A549 (cell line): ENCODE measurements around the gene PINK1.

Source experiments
- CBX2 ChIP-seq: fragments of 200-600 bp; sonication (generic); IDR thresholded peaks from 2 replicates; pipeline ENCODE4 v1.6.1; 2016; ENCODE audit warnings: low read depth, mild to moderate bottlenecking, borderline replicate concordance
- EP300 ChIP-seq, 2 experiments: fragments of >200 bp; sonication (Bioruptor Twin); formaldehyde crosslinking; IDR thresholded peaks; 2 replicates in 1 of 2; 3 replicates in 1 of 2; pipeline ENCODE4 v1.6.1; 2016 to 2017
- SMC3 ChIP-seq: fragments of >200 bp; sonication (Bioruptor Twin); formaldehyde crosslinking; IDR thresholded peaks from 3 replicates; pipeline ENCODE4 v1.6.1; 2018; ENCODE audit warnings: inconsistent platforms
- USF2 ChIP-seq: fragments of 450-650 bp; IDR thresholded peaks from 2 replicates; pipeline ENCODE4 v1.6.1; 2014; ENCODE audit warnings: antibody characterized with exemption

DNA sequence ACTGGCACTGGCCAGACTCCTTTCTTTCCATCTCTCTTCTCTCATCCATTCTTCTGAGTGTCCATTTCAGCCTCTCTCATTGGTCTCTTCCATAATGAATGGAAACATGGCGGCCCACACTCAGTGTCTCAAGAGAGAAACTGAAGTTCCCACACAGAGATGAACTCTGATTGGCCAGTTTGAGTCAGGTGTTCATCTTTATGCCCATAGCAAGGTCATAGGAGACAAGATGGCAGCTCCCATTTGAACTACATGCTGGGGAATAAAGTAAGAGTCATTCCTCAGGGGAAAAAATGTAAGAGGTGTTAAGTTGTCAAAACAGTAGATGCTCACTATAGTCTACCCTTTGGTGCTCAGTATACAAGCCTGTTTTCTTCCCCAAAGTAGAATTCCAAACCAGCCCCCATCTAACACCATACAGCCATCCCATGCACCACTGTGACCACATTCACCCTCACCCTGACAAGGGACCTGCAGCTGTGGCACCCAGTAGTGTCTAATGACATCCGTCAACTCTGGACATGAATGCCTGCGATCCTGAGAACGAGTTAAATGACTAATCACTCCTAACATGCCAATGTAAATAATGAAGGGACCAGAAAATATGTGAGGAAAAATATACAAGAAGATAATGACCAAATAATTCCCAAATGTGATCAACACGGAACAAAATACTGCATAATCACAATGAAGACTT, 32.0 kb upstream of the PINK1 start:
- TF ChIP-seq SMC3 (no peak), CBX2 (no peak), USF2 (peak; percentile 49), EP300 (IDR thresholded peaks at IDR 0.05) (no peak)
